HEK293 (cell line): ENCODE measurements around the gene MERTK.

ENCODE experiments used
- ATF2 ChIP-seq: fragments of 450-650 bp; formaldehyde crosslinking; IDR thresholded peaks from 2 replicates; pipeline ENCODE4 v1.5.1; 2016; ENCODE audit warnings: missing biosample characterization, missing genetic modification characterization, low read depth
- CTCF ChIP-seq: fragments of 450-650 bp; formaldehyde crosslinking; IDR thresholded peaks from 2 replicates; pipeline ENCODE4 v1.5.1; 2016; ENCODE audit warnings: missing biosample characterization, missing genetic modification characterization

- no peak for TF ChIP-seq CTCF (tag by site-specific recombination)
- TF ChIP-seq ATF2 (tag by site-specific recombination), result no peak
Observed at GRCh38 chr2:111897630-111897923, 830 bp upstream of the MERTK start.
